NCI-H460 (cell line): ENCODE measurements around the gene KDM5B. TPM values are rescaled to one million over a fixed set of nuclear protein-coding genes. Genes with fewer than 3 reads are reported as not detected.
"Not testable (repeated sequence)": the region's sequence is repeated elsewhere in the genome, so short reads cannot be mapped to it uniquely, and the experiment has no call there.

Experiments
- DNase-seq: peaks from one replicate; pipeline ENCODE4 v3.0.0-alpha.2; 2016; ENCODE audit warnings: low read depth; ENCODE audit errors: extremely low read depth
- total RNA-seq: library from RNA; depleted of rRNA; stranded (reverse); fragments of >200 nt; shearing (Covaris generic); gene quantifications from 2 replicates; pipeline ENCODE4 v1.2.3, GENCODE V29; 2014

KDM5B gene
- total RNA-seq, 1 experiment from 2014 or later, result 46.3 TPM

GRCh38 chr1:202716654-202717053 is 91.6 kb downstream of the KDM5B start:
- DNase-seq, result no peak

GRCh38 chr1:202714202-202714601 is 94.0 kb downstream of the KDM5B start:
- DNase-seq, result not testable (repeated sequence)

- no peak for DNase-seq
Observed at GRCh38 chr1:202713110-202713509, 95.1 kb downstream of the KDM5B start.

- DNase-seq, result no peak
Observed at GRCh38 chr1:202711949-202712635, 96.1 kb downstream of the KDM5B start.

GRCh38 chr1:202710070-202711045 is 97.9 kb downstream of the KDM5B start, which contains the start of gene SYT2:
Gene SYT2, minus strand, starts transcription at chr1:202710454. Its CDS starts 104,682 bp downstream, at chr1:202605772.
- DNase-seq, result no peak

- DNase-seq, result no peak
Observed at GRCh38 chr1:202709276-202710041, 98.8 kb downstream of the KDM5B start.

- no peak for DNase-seq
Observed at GRCh38 chr1:202708456-202709275, 99.6 kb downstream of the KDM5B start.

- DNase-seq, result no peak
Observed at GRCh38 chr1:202706851-202707250, 101.4 kb downstream of the KDM5B start.

GRCh38 chr1:202704601-202705000 is 103.6 kb downstream of the KDM5B start:
- DNase-seq, result no peak

- DNase-seq, result no peak
Observed at GRCh38 chr1:202703191-202703590, 105.0 kb downstream of the KDM5B start.

- no peak for DNase-seq
Observed at GRCh38 chr1:202702088-202702487, 106.1 kb downstream of the KDM5B start.

- DNase-seq, result no peak
Observed at GRCh38 chr1:202701200-202701599, 107.0 kb downstream of the KDM5B start.

- DNase-seq, result no peak
Observed at GRCh38 chr1:202700061-202700460, 108.2 kb downstream of the KDM5B start.

GRCh38 chr1:202698276-202698675 is 109.9 kb downstream of the KDM5B start:
- DNase-seq, result no peak

GRCh38 chr1:202697038-202697437 is 111.2 kb downstream of the KDM5B start:
- DNase-seq, result no peak

- no peak for DNase-seq
Observed at GRCh38 chr1:202694314-202694713, 113.9 kb downstream of the KDM5B start.

- DNase-seq, result peak; percentile 75
Observed at GRCh38 chr1:202692959-202693555, 115.2 kb downstream of the KDM5B start.

GRCh38 chr1:202691816-202692215 is 116.4 kb downstream of the KDM5B start:
- DNase-seq, result no peak

GRCh38 chr1:202689493-202690342 is 118.5 kb downstream of the KDM5B start:
- DNase-seq, result no peak
